22Rv1 (cell line): ENCODE results near the gene SSBP2.

Experiments
- ZFX ChIP-seq: fragments of 450-650 bp; IDR thresholded peaks from 2 replicates; pipeline ENCODE4 v1.6.1; 2017; ENCODE audit warnings: antibody characterized with exemption, borderline replicate concordance
- TF ChIP-seq, protein P1 (sequence below): fragments of 450-650 bp; IDR thresholded peaks from 2 replicates; pipeline ENCODE4 v1.5.1; 2017; ENCODE audit warnings: mild to moderate bottlenecking

DNA sequence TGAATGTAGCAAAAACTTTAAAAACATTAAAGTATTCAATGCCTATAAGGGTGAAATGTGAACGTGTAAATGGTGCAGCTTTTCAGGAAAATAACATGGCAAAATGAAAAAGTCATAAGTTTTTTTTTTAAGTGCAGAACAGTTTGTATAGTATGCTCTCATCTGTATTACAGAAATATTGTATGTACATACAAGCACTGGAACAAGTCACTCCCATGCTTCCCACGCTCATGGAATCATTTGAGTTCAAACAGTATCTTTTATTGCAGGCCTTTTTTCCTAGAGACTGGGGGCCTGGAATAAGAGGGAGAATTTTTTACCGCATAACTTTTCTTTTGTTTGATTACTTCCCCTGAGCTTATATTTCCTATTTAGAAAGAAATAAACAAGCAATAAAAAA, 94.1 kb downstream of the SSBP2 start:
- TF ChIP-seq, protein P1, sequence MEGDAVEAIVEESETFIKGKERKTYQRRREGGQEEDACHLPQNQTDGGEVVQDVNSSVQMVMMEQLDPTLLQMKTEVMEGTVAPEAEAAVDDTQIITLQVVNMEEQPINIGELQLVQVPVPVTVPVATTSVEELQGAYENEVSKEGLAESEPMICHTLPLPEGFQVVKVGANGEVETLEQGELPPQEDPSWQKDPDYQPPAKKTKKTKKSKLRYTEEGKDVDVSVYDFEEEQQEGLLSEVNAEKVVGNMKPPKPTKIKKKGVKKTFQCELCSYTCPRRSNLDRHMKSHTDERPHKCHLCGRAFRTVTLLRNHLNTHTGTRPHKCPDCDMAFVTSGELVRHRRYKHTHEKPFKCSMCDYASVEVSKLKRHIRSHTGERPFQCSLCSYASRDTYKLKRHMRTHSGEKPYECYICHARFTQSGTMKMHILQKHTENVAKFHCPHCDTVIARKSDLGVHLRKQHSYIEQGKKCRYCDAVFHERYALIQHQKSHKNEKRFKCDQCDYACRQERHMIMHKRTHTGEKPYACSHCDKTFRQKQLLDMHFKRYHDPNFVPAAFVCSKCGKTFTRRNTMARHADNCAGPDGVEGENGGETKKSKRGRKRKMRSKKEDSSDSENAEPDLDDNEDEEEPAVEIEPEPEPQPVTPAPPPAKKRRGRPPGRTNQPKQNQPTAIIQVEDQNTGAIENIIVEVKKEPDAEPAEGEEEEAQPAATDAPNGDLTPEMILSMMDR: no peak
- no peak for TF ChIP-seq ZFX
